ENCODE data around the gene HBA1. TPM values are rescaled to one million over a fixed set of nuclear protein-coding genes. Genes with fewer than 3 reads are reported as not detected.
"Not testable (repeated sequence)": the region's sequence is repeated elsewhere in the genome, so short reads cannot be mapped to it uniquely, and the experiment has no call there.

The HBA1 gene
- total RNA-seq, 1 donor from 2014 or later, result not detected

DNA sequence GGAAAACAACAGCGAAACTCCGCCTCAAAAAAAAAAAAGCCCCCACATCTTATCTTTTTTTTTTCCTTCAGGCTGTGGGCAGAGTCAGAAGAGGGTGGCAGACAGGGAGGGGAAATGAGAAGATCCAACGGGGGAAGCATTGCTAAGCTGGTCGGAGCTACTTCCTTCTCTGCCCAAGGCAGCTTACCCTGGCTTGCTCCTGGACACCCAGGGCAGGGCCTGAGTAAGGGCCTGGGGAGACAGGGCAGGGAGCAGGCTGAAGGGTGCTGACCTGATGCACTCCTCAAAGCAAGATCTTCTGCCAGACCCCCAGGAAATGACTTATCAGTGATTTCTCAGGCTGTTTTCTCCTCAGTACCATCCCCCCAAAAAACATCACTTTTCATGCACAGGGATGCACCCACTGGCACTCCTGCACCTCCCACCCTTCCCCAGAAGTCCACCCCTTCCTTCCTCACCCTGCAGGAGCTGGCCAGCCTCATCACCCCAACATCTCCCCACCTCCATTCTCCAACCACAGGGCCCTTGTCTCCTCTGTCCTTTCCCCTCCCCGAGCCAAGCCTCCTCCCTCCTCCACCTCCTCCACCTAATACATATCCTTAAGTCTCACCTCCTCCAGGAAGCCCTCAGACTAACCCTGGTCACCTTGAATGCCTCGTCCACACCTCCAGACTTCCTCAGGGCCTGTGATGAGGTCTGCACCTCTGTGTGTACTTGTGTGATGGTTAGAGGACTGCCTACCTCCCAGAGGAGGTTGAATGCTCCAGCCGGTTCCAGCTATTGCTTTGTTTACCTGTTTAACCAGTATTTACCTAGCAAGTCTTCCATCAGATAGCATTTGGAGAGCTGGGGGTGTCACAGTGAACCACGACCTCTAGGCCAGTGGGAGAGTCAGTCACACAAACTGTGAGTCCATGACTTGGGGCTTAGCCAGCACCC lies 1.2 kb upstream of the HBA1 start:
- DNase-seq (ENCODE audit: low read depth), result no peak

DNA sequence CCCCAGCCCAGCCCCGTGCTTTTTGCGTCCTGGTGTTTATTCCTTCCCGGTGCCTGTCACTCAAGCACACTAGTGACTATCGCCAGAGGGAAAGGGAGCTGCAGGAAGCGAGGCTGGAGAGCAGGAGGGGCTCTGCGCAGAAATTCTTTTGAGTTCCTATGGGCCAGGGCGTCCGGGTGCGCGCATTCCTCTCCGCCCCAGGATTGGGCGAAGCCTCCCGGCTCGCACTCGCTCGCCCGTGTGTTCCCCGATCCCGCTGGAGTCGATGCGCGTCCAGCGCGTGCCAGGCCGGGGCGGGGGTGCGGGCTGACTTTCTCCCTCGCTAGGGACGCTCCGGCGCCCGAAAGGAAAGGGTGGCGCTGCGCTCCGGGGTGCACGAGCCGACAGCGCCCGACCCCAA lies 474 bp upstream of the HBA1 start:
- DNase-seq (ENCODE audit: low read depth), result not testable (repeated sequence)

DNA sequence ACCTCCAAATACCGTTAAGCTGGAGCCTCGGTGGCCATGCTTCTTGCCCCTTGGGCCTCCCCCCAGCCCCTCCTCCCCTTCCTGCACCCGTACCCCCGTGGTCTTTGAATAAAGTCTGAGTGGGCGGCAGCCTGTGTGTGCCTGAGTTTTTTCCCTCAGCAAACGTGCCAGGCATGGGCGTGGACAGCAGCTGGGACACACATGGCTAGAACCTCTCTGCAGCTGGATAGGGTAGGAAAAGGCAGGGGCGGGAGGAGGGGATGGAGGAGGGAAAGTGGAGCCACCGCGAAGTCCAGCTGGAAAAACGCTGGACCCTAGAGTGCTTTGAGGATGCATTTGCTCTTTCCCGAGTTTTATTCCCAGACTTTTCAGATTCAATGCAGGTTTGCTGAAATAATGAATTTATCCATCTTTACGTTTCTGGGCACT lies 928 bp downstream of the HBA1 start:
- no peak for DNase-seq (ENCODE audit: low read depth)

DNA sequence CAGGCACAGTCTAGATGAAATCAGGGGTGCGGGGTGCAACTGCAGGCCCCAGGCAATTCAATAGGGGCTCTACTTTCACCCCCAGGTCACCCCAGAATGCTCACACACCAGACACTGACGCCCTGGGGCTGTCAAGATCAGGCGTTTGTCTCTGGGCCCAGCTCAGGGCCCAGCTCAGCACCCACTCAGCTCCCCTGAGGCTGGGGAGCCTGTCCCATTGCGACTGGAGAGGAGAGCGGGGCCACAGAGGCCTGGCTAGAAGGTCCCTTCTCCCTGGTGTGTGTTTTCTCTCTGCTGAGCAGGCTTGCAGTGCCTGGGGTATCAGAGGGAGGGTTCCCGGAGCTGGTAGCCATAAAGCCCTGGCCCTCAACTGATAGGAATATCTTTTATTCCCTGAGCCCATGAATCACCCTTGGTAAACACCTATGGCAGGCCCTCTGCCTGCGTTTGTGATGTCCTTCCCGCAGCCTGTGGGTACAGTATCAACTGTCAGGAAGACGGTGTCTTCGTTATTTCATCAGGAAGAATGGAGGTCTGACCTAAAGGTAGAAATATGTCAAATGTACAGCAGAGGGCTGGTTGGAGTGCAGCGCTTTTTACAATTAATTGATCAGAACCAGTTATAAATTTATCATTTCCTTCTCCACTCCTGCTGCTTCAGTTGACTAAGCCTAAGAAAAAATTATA lies 1.6 kb downstream of the HBA1 start:
- no peak for DNase-seq (ENCODE audit: low read depth)

DNA sequence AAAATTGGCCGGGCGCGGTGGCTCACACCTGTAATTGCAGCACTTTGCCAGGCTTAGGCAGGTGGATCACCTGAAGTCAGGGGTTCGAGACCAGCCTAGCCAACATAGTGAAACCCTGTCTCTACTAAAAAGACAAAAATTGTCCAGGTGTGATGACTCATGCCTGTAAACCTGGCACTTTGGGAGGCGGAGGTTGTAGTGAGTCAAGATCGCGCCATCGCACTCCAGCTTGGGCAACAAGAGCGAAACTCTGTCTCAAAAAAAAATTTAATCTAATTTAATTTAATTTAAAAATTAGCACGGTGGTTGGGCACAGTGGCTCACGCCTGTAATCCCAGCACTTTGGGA lies 2.2 kb downstream of the HBA1 start:
- DNase-seq (ENCODE audit: low read depth), result no peak

DNA sequence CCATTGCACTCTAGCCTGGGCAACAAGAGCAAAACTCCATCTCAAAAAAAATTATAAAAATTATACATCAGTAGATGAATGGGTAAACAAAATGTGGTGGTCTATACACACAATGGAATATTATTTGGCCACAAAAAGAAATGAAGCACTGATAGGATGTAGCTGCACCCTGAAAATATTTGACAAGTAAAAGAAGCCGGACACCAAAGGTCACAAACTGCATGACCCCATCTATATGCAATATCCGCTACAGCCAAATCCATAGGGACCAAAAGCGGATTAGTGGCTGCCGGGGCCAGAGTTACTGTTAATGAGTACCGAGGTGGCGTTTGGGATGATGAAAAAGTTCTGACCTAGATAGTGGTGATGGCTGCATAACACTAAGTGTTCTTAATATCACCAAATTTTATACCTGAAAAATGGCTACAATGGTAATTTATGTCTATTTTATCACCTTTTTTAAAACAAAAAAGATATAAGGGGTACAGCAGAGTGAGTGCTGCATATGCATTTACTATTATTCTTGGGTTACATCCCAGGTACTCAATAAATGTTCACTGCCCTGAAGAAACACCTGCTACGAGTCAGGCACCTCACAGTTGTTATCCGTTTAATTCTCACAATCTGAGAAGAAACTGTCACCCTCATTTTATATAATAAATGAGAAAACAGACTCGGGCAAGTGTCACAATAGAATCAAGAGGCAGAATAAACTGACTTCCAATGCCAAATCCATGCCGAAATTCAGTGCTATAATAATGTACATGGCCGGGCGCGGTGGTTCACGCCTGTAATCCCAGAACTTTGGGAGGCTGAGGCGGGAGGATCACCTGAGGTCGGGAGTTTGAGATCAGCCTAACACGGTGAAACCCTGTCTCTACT lies 3.0 kb downstream of the HBA1 start:
- no peak for DNase-seq (ENCODE audit: low read depth)

DNA sequence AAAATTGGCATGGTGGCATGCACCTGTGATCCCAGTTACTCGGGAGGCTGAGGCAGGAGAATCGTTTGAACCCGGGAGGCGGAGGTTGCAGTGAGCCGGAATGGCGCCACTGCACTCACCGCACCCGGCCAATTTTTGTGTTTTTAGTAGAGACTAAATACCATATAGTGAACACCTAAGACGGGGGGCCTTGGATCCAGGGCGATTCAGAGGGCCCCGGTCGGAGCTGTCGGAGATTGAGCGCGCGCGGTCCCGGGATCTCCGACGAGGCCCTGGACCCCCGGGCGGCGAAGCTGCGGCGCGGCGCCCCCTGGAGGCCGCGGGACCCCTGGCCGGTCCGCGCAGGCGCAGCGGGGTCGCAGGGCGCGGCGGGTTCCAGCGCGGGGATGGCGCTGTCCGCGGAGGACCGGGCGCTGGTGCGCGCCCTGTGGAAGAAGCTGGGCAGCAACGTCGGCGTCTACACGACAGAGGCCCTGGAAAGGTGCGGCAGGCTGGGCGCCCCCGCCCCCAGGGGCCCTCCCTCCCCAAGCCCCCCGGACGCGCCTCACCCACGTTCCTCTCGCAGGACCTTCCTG lies 3.7 kb downstream of the HBA1 start, which contains the start of gene HBQ1:
Gene HBQ1 (plus strand): TSS at position 359 of the 575 bp plus-strand sequence. CDS start 28 bp downstream, at position 387.
- no peak for DNase-seq (ENCODE audit: low read depth)

DNA sequence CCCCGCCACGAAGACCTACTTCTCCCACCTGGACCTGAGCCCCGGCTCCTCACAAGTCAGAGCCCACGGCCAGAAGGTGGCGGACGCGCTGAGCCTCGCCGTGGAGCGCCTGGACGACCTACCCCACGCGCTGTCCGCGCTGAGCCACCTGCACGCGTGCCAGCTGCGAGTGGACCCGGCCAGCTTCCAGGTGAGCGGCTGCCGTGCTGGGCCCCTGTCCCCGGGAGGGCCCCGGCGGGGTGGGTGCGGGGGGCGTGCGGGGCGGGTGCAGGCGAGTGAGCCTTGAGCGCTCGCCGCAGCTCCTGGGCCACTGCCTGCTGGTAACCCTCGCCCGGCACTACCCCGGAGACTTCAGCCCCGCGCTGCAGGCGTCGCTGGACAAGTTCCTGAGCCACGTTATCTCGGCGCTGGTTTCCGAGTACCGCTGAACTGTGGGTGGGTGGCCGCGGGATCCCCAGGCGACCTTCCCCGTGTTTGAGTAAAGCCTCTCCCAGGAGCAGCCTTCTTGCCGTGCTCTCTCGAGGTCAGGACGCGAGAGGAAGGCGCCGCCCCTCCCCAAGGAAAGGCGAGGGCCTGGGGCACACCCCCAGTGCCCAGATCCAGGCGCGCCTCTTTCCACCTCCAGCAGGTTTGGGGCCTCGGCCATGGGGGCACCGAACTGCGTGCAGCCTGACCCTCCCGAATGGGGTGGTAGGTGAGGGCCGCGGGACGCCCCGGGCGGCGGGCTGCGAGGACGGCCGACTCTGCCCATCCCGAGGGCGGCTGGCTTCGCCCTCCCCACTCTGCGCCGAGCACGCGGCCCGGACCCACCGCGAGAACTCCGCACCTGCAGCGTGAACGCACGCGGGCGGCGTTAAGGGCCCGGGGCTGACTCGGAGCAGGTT lies 4.4 kb downstream of the HBA1 start:
- DNase-seq (ENCODE audit: low read depth), result no peak

DNA sequence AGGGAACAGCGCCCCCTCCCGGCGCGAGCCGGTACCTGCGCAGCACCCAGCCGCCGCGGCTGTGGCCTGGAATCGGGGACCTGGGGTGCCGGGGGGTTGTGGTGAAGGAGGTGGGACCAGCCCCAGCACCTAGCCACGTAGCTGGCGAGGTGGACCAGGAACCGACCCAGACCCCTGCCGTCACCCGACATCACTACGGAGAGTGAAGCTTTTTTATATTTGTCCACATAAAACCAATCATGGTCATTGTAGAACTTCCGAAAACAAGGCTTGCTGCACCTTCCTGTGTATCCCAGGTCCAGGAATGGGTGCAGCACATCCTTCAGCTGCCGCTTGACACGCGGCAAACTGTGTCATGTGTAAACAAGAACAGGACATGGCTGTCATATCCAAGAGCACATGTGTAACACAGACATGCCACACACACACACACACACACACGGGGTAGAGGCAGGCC lies 5.1 kb downstream of the HBA1 start:
- DNase-seq (ENCODE audit: low read depth), result no peak

DNA sequence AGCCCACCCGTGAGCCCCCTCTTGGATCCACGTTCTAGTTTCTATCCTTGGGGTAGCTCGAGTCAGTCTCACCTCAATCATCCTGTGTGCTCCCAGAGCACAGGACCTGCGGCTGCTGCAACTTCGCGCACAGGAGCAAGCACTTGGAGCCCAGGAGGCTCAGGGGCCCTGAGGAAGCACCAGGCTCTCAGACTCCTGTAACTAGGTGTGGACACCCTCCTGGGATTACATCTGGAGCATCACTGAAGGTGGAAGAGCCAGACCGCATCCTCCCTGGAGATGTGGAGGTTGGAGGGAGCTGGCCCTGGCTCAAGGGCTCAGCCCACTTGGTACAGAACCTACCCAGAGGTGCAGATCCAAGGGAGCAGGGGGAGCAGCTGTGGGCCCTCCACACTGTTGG lies 6.5 kb downstream of the HBA1 start:
- DNase-seq (ENCODE audit: low read depth), result no peak

DNA sequence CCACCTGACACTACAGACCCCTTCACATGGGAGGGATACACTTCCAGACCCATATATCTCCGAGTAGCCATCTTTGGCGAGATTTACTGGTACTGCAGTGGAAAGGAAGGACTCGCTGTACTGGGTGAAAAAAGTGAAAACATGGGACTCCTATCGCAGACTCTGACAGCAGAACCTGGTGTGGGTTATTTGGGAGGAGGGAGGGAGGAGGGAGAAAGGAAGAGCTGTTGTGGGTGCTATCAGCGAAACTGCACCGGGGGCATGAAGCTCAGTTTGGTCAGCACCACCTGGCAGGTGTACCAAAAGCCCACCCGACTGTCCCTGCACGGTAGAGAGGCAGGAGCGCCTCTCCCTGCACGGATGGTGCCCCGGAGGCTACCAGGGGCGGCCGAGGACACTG lies 8.7 kb downstream of the HBA1 start:
- no peak for DNase-seq (ENCODE audit: low read depth)

DNA sequence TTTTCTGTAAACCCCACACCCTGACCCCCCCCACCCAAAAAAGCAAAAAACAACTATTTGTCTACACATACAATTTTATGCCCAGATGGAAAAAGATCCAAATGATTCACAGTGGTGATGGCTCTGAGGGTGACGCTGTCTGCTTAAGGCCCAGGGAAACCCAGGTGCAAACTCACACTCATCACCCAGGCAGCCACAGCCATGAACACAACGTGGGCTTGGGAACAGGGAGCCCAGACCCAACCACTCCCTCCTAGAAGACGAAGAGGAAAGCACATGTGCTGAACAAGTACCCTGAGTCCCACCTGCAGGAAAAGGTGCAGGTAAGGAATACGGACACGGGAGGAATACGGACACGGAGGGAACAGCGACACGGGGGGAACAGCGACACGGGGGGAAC lies 9.2 kb downstream of the HBA1 start:
- DNase-seq (ENCODE audit: low read depth), result no peak

DNA sequence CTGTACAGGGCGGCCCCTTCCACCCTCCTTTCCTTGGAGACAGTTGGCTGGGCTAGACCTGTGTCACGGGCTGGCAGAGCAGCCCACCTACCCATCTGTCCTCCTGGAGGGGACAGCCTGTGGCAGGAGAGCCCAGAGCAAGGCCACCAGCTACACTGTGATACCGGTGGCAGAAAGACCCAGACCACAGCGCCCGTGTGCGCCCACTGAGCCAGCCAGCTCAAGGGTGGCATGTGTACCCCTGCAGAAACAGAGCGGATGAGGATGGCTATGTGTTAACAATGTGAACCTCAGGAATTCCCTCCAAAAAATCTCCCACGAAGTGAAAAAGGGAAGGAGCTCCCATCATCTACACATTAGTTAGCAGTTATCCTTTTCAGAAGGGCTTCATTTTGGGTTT lies 10.8 kb downstream of the HBA1 start:
- no peak for DNase-seq (ENCODE audit: low read depth)

DNA sequence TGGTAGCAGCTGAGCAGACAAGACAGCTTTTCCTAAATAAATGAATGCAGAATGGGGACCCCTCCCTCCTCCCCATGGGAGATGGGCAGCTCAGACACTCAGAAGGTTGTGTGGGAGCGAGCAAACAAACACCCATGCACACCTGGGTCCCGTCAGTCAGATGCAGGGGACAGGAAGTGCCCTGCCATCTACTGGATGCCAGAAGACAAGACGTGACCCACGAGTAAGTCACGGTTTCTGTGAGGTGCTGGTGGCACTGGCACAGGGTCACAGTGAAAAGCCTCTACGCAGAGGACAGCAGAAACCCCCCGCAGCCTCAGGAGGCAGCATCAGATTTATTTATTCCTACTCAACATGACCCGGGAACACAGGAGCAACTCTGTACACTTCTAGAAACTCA lies 12.2 kb downstream of the HBA1 start:
- no peak for DNase-seq (ENCODE audit: low read depth)

DNA sequence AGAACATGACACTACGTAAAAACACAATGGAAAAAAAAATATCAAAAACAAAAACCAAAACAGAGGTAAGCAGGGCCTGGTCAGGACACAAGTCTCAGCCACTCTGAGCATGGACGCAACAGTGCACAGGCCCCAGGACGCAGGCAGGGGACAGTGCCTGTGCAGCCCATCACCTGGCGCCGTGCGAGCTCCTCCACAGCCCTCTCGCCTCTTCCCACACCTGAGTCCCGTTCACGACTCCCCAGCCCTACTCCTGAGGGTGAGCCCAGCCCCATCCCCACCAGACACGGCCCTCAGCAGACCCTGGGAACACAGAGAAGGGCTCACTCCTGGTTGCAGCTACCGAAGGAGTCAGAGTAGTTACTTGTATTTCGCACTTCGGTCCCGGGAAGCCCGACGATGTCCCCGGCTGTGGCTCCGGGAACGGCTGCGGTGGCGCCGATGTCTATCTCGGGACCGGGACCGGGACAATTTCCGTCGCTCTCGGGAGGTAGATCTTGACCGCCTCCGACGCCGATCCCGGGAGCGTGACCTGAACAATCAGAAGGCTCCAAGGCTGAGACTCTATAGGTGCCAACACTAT lies 13.2 kb downstream of the HBA1 start:
- no peak for DNase-seq (ENCODE audit: low read depth)

DNA sequence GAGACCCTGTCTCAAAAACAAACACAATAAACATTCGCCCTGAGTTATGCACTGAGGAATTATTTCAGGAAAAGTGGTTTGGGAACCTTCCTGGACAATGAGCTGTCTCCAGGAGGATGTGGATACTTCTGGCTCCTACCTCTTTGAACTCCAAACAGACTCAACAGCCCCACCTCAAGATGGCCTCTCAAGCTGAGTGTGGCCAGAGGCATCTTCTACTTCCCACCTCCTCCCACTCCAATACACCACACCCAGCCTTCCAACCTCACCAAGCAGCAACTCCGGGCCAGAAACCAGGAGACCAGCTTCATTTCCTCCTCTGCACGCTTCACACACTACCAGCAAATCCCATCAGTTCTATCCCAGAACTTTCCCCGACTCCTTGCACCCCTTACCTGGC lies 15.4 kb downstream of the HBA1 start:
- no peak for DNase-seq (ENCODE audit: low read depth)

DNA sequence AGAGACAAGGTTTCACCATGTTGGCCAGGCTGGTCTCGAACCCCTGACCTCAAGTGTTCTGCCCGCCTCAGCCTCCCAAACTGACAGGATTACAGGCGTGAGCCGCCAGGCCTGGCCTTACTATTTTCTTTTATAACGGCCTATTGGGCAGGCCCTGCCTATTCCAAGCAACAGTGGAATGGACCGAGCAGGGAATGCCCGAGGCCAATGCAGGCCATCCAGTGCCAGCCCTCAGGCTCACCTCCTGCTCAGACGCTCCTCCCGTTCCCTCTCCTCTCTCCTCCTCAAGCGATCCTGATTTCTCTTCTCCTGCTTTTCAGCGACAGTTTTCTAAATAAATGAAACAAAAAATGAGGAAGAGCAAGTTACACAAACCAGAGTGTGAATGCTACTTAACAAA lies 16.2 kb downstream of the HBA1 start:
- DNase-seq (ENCODE audit: low read depth), result no peak

DNA sequence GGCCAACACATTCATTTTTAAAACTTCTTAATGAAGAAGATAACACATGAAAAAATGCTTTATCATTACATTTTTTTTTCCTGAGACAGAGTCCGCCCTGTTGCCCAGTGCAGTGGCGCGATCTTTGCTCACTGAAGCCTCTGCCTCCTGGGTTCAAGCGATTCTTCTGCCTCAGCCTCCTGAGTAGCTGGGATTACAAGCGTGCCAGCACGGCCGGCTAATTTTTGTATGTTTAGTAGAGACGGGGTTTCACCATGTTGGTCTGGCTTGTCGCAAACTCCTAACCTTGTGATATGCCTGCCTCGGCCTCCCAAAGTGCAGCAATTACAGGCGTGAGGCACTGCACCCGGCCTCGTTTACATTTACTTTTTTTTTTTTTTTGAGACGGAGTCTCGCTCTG lies 17.0 kb downstream of the HBA1 start:
- no peak for DNase-seq (ENCODE audit: low read depth)

DNA sequence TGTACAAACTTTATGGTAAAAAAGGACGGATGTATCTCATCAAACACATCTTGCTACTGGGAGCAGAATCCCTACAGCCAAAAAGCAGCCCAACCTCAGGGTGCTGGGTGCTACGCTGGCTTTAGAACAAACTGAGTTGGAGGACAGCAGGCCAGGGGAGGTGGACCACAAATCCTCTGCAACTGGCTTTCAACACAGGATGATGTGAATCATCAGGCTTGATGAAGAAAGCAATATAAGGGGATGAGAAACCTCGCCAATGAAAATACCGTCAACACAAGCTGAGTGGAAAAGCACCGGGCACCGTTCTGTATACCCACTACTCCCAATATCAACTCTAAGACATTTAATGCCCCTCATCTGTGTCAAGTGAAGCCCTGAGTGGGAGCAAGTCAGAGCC lies 18.0 kb downstream of the HBA1 start:
- no peak for DNase-seq (ENCODE audit: low read depth)

DNA sequence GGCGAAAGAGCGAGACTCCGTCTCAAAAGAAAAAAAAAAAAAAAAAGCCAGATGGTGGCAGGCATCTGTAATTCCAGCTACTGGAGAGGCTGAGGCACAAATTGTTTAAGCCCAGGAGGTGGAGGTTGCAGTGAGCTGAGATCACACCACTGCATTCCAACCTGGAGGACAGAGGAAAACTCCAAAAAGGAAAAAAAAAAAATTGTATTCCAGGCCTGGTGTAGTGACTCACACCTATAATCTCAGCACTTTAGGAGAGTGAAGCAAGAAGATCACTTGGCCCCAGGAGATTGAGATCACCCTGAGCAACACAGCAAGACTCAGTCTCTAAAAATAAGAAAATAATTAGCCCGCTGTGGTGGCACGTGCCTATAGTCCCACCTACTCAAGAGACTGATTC lies 23.9 kb downstream of the HBA1 start:
- DNase-seq (ENCODE audit: low read depth), result peak; percentile 80
